ENCODE results near the gene CDC42BPB.

- TF ChIP-seq POLR2AphosphoS5 (IDR thresholded peaks at IDR 0.05), result no peak
- TF ChIP-seq EP300 (IDR thresholded peaks at IDR 0.05), result no peak
- no peak for TF ChIP-seq POLR2A (IDR thresholded peaks at IDR 0.05; ENCODE audit: low read depth)
Measured at GRCh38 chr14:103099733-103100280, 42.5 kb upstream of the CDC42BPB start.

Data from esophagus muscularis mucosa (tissue), 3 donors.